PC-3 (cell line): ENCODE results near the gene PAM16.

Experiments used
- CTCF ChIP-seq: fragments of 300-600 bp; sonication (generic); conservative IDR thresholded peaks from 2 replicates; pipeline ENCODE4 v1.5.1; 2017; ENCODE audit warnings: antibody characterized with exemption, low read depth, mild to moderate bottlenecking, low read length
- EZH2phosphoT487 ChIP-seq: fragments of 300-600 bp; sonication (generic); IDR thresholded peaks from 2 replicates; pipeline ENCODE4 v1.6.1; 2018; ENCODE audit warnings: mild to moderate bottlenecking, antibody characterized with exemption, low read length, borderline replicate concordance

- no peak for TF ChIP-seq CTCF
- no peak for TF ChIP-seq EZH2phosphoT487
These were observed 1.7 kb upstream of the PAM16 start for GRCh38 chr16:4352843-4353242.
